GM12801 (cell line): ENCODE measurements around the gene BCL6B.

Source experiments
- CTCF ChIP-seq: IDR thresholded peaks from one replicate; pipeline ENCODE4 v1.5.1; 2011; ENCODE audit warnings: control low read depth; ENCODE audit not compliant: insufficient read length; ENCODE audit errors: extremely low read depth

BCL6B gene

GRCh38 chr17:7014261-7014994 is 8.4 kb upstream of the BCL6B start:
- TF ChIP-seq CTCF, result no peak

DNA sequence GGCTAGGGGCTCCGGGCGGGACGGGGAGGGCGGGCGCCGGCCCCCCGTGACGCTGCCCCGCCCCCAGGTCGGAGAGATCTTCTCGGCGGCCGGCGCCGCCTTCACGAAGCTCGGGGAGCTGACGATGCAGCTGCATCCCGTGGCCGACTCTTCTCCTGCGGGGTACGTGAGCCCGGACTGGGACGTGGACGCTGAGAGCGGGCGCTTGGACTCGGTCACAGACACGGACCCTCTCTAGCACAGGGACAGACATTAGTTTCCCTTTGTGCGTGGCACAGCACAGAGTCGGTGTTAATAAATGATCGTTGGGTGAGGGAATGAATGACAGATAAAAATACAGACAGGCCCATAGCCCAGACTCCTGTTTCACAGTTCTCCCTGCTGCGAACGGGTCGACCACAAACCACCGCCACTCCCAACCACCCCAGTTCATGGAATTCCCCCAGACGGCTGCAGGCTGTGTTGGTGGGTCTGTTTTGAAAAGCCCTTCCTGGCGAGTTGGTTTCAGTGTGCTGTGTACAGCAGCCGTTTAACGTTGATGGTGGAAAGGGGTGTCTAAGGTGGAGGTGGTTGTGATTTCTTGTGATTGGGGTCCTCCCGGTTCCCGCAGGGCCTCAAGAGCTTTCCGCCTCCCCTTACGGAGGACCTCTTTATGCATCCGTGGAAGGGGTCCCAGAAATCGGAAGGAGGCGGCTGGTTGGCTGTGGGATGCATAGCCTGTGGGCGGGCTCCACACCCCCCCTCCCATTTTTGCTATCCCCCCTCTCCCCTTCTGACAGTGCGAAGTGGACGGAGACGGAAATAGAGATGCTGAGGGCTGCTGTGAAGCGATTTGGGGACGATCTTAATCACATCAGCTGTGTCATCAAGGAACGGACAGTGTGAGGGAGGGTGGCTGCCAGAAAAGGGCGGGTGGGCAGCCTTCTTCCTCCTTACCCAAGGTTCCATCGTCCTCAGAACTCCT is 7.6 kb upstream of the BCL6B start:
- no peak for TF ChIP-seq CTCF

DNA sequence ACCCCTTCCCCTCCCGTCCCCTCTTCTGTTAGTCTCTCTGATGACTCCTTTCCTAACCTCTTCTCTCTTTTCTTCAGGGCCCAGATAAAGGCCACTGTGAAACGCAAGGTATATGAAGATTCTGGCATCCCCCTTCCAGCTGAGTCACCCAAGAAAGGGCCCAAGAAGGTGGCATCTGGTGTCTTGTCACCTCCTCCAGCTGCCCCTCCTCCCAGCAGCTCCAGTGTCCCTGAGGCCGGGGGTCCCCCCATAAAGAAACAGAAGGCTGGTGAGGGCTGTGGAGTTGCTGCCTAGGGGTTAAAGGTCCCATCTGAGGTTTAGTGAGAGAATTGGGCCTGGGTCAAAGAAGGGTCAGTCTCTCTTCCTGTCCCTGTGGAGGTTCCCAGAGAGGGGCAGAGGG is 6.4 kb upstream of the BCL6B start:
- TF ChIP-seq CTCF, result no peak

- no peak for TF ChIP-seq CTCF
Observed at GRCh38 chr17:7016886-7017826, 5.7 kb upstream of the BCL6B start.

DNA sequence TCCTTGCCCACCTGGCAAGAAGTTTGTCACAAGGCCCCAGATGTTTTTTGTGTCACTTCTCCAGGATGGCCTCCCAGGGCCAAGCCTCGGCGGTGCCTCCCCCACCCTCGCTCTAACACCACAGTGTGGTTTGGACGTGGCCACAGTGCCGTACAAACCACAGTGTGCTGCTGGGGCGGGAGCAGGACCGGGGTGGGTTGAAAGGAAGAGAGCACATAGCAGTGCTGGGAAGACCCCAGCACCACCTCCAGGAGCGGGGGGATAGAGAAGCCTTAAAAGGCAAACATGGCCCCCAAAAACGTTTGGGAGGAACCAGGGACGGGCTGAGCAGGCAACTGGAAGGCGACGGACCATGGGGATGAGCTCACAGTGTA is 5.0 kb upstream of the BCL6B start:
- TF ChIP-seq CTCF, result no peak

DNA sequence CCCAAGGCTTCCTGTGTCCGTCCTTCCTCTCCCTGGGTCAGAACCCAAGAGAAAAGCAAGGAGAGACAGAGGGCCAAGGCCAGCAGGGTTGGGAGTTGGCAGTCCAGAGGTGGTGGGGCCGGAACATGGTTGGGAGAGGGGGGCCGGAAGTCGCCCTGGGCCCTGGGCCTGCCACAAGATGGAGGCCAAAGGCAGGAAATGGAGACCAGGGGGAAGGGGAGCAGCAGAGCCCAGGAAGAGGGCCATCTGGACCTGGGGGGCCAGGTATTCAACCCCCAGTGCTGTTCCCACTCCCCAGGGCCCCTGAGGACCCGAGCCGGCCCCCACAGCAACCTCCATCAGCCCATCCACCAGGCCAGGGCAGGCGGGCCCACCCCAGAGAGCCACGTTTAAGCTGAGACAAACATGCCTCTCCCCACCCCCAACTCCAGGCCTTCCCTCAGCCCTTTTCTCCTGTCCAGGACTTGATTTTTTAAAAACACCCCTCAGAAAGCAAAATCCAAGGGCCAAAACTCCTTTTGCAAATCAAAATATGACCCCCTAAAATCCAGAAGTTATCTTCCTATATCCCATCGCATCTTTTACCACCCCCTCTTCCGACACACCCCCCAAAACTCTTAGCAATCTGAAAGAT is 4.4 kb upstream of the BCL6B start:
- TF ChIP-seq CTCF, result no peak
